Measurements from ENCODE around the gene KRCC1. TPM values are rescaled to one million over a fixed set of nuclear protein-coding genes. Genes with fewer than 3 reads are reported as not detected.
A peak's percentile ranks its signal among the peaks of the same experiment; 100 is the strongest.

KRCC1 gene
- total RNA-seq, 4 donors from 2014 or later = 29.4 to 44.6 (median 35.9) TPM

DNA sequence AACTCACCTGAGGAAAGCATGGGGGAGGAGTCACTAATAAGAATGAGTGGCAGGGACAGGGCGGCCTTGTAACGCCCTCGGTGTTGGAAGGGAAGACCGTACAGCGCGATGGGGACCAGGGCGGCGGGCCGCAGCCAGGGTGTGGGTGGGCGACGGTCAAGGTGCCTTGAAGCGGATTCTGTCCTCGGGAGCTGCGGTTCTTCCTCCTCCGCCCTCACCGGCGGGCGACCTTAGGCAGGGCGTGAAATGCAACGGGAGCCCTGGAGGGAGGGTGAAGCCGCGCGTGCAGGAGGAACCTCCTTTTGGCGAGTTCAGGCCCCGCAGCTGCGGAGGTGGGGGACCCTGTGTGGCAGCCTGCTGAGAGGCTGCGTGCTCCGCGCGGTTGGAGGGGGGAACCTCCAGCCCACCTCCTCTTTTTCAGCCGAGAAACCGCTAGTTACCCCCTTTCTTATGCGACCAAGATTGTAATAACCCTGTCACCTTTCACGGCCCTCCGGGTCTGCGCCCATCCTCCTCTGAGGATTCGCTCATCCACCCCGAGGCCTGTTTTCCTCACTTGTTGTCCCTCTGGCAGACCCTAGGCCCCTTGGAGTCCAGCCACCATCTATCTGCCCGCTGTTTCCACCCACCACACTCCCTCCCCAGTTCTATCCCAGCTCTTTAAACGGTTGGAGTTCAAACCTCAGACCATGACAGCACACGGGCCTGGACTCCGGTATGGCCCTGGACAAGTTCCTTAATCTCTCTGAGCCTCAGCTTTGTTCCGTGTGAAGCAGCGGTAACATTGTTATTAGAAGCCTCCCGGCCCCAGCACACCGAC, 38.4 kb downstream of the KRCC1 start:
- no peaks in the 10 kb centered on the region for H3K9me3 ChIP-seq
- intact Hi-C loops (cut with DNase I) = no loop called here
- TF ChIP-seq POLR2A (IDR thresholded peaks at IDR 0.05) = no peak
- TF ChIP-seq CTCF (IDR thresholded peaks at IDR 0.05) = no peak
- WGBS, 2 donors = 19 to 23% methylated on average over 38 to 41 of the region's 46 CpGs
- peaks cover 0 to 6% of the 10 kb centered on the region in 2 donors for H3K4me1 ChIP-seq
- peak in 1 of 2 donors; percentile 64 for DNase-seq
- H3K36me3 ChIP-seq = no peaks in the 10 kb centered on the region
- peak overlapping the region; percentile 38 to 90 (median 73) for H3K27ac ChIP-seq
- H3K4me3 ChIP-seq (replicated peaks in 1 of 3) = peak overlapping the region; percentile 29 to 47 (median 38)
- H3K27me3 ChIP-seq = no peaks in the 10 kb centered on the region

DNA sequence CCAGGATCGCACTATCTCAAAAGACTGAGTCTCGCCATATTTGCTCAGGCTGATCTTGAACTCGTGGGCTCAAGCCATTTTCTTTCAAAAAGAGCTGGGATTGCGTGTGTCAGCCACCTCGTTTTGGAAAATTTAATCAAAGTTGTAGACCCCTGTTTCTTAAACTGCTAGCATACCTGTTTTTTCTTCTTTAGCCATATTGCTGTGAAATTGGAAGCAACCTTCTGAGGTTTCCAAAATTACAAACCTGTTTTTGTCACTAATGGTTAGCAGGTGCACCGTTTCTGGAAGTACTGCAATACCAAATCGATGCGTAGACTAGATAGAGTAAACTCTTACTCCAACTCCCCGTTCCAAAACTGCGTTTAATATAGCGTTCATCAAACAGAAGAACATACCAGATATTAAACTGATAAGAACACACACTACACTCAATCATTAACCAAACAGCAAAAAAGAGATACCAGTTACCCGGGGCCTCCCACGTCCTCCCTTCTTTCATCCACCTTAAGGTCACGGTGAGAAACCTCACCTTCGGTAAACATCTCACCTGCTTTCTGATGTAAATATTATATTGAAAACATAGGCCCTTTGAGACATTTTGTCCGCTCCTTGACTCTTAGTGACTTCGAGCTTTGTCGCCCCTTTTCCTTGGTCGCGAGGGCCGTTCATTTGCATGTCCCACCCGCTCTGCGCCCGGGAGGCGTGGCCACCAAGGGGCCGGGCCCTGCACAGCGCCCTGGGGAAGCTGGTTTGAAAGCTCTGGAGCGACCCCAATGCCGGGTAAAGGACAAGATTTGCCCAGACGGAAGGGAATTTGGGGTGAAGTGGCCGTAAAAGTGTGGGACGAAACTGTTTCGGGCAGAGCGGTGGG, 39.3 kb downstream of the KRCC1 start, which contains the start of gene RNU2-63P:
TSS of gene RNU2-63P (minus strand) at position 462 of the 874 bp plus-strand sequence.
- TF ChIP-seq CTCF (IDR thresholded peaks at IDR 0.05) = no peak
- peak in 1 of 2 donors; percentile 70 for TF ChIP-seq POLR2A (IDR thresholded peaks at IDR 0.05)
- 11 to 13% methylated on average over 33 of the region's 34 CpGs for WGBS, 2 donors
- no peaks in the 10 kb centered on the region for H3K36me3 ChIP-seq
- intact Hi-C loops (cut with DNase I) = no loop called here
- peak within 1 kb of the TSS; percentile 38 to 90 (median 73) for H3K27ac ChIP-seq
- no peaks in the 10 kb centered on the region for H3K27me3 ChIP-seq
- DNase-seq = peak; percentile 66 to 79
- peak within 1 kb of the TSS; percentile 29 to 47 (median 38) for H3K4me3 ChIP-seq (replicated peaks in 1 of 3)
- no peaks in the 10 kb centered on the region for H3K9me3 ChIP-seq
- H3K4me1 ChIP-seq = peaks cover 0 to 6% of the 10 kb centered on the region in 2 donors

DNA sequence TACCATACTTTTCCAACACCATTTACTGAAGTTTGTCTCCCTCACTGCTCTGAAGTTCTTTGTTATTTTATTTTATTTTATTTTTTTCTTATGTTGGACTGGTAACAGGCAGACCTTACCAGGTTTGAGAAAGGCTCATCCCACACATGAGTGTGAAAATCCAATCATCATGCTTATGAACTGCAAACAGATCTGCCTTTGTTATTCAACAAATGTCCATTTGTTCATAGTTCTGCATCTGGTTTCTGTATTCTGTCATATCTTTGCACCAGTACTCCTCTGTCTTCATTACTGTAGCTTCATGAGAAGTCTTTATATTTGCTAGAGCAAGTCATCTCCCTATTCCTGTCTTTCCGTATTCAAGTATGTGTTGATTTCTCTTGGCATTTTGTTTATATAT, 44.6 kb downstream of the KRCC1 start:
- no peak for DNase-seq
- H3K36me3 ChIP-seq = no peaks in the 10 kb centered on the region
- no peak overlapping the region for H3K27ac ChIP-seq
- no peaks in the 10 kb centered on the region for H3K9me3 ChIP-seq
- TF ChIP-seq POLR2A (IDR thresholded peaks at IDR 0.05) (no peak), CTCF (IDR thresholded peaks at IDR 0.05) (no peak)
- no peak overlapping the region for H3K4me3 ChIP-seq (replicated peaks in 1 of 3)
- intact Hi-C loops (cut with DNase I) = no loop called here
- no peaks in the 10 kb centered on the region for H3K4me1 ChIP-seq
- no peaks in the 10 kb centered on the region for H3K27me3 ChIP-seq
- 81 to 86% methylated on average over 1 of the region's 1 CpG for WGBS, 2 donors

DNA sequence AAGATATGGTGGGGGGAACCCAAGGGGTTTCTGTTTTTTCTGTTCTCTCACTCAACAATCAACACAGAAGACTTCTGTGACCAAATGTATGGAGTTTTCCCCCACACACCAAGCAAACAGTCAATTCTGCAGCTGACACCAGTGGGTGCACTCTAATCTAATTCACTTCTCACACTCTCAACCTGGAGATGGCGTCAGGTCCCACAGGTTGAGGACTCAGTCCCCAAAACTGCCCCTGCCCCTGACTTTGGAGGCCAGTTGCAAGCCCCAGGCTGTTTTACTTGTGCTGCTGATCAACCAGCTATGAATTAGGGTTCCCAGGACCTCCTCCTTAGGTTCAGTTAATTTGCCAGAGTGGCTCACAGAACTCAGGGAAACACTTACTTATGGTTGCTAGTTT, 45.4 kb downstream of the KRCC1 start:
- 94 to 100% methylated on average over 1 of the region's 1 CpG for WGBS, 2 donors
- no peak overlapping the region for H3K27ac ChIP-seq
- H3K9me3 ChIP-seq = no peaks in the 10 kb centered on the region
- DNase-seq = no peak
- H3K4me3 ChIP-seq (replicated peaks in 1 of 3) = no peak overlapping the region
- H3K36me3 ChIP-seq = no peaks in the 10 kb centered on the region
- no peak for TF ChIP-seq POLR2A (IDR thresholded peaks at IDR 0.05)
- TF ChIP-seq CTCF (IDR thresholded peaks at IDR 0.05) = no peak
- H3K4me1 ChIP-seq = no peaks in the 10 kb centered on the region
- no peaks in the 10 kb centered on the region for H3K27me3 ChIP-seq
- intact Hi-C loops (cut with DNase I) = no loop called here
